Glomerular visceral epithelial cell (primary cell): ENCODE measurements around the gene ELAVL1.
A peak's percentile ranks its signal among the peaks of the same experiment; 100 is the strongest.
"Not testable (repeated sequence)": the region's sequence is repeated elsewhere in the genome, so short reads cannot be mapped to it uniquely, and the experiment has no call there.

ENCODE experiments used
- DNase-seq: peaks from one replicate; pipeline ENCODE4 v3.0.0-alpha.2; 2016; ENCODE audit errors: extremely low spot score

ELAVL1 gene

DNA sequence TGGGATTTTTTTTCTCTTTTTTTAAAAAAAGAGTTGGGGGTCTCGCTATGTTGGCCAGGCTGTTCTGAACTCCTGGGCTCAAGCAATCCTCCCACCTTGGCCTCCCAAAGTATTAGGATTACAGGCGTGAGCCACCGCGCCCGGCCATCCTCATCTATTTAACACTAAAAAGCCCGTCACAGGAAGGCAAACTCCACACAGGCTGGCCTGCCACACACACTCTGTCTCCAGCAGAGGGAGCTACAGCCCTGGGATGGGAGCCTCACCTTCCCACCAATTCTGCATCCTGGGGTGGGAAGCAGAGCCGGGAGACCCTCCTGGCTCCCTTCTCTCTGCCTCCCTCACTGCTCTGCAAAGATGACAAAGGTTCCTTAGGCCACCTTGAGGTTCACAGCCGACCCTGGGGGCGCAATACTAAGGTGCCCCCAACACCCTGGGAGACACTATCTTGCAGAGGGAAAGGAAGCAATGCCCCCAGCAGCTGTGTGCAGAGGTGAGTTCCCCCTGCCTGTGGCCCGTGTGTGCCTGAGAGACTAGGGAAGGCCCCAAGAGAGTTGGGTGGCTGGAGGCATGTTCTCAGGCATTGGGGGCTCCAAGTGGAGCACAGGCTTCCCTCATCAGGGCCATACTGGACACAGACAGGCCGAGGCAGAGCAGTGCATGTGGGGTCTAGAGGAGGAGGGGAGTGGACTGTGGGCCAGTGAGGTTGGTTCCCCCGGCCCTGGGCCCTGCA, 34.6 kb downstream of the ELAVL1 start:
- peak; percentile 51 for DNase-seq

- no peak for DNase-seq
Observed at GRCh38 chr19:7969555-7969939, 35.9 kb downstream of the ELAVL1 start.

DNA sequence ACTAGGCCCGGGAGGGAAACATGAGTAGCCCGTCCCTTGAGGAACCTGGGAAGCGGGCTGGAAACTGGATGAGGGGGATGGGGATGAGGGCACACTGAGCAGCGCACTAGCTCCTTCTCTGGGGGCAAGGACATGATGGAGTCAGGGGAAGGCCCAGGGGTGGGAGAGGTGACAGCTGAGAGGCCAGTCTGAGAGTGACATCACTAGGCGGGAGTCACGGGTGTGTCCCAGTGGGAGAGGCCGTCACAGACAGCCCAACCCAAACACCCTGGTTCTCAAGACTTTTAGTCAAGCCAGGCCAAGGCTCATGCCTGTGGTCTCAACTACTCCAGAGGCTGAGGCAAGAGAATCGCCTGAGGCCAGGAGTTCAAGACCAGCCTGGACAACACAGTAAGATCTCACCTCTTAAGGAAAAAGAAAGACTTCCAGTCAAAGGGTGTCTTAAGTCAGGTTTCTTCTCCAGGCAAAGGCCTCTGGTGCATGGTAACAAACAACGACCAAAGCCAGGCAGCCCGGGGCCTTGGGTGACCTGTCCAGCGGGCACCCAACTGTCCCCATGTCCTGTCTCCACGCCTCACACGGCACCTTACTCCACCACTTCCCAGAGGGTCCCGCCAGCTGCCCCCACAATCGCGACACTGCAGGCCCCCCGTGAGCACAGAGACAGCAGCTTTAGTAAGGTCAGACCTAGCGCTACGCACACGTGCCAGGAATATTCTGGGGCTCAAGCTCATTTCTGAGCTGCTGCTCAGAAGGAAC, 36.5 kb downstream of the ELAVL1 start:
- no peak for DNase-seq

DNA sequence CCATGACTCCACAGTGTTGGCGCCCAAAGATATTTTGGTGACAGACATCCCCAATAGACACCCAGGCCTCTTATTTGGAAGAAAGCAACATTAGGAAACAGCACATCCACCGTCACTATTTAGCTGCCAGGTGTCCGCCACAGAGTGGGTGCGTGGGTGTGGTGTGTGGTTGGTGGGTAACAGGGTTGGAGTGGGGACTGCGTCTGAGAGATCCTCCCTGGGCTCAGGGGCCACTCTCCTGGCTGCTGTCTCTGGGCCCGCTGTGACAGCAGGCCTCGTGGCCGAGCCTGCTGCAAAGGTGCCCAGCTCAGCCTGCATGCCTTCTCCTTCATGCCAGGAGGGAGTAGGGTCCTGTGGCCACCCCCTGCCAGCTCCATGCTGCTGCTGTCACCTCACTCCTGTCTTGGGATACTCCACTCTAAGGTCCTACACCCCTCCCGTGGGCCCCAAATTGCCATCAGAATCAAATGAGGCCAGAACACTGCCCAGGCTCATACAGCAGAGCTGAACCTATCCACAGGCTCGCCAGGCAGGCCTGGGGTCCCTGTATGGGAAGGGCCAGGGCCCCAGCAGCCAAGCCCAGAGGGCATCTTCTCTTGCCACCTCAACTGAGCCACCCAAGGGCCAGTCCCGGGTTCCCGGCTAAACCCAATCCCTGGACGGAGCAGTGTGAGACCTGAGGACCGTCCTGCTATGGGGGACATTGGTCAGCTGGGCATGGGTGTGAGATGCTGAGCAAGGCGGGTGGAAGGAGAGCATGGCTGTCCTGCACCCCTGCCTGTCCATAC, 37.2 kb downstream of the ELAVL1 start:
- DNase-seq = no peak

DNA sequence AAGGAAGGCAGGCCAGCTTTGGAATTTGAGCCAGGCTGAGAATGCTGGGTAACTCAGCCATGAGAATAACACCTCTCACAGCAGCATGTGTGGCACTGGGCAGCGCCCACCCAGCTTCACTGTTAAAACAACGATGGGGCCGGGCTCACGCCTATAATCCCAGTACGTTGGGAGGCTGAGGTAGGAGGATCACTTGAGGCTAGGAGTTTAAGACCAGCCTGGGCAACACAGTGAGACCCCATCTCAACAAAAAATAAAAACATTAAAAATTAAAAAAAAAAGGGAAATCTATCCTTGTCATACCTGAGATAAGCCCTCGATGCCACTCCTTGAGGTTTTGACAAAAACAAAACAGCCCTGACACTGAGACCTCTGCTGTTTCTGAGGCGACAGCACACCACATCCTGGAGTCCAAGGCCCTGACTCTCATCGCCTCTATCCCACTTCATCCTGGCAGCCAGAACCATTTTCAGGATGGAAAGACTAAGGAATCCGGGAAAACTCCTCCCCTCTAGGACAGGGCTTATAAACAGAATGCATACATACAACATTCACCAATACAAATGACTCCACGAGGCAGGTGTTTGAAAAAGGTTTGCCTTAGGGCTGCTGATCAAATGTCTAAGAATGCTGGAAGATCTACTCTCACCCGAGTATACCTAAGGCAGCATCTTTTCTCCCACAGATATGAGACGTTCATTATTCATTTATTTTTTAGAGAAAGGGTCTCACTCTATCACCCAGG, 39.3 kb downstream of the ELAVL1 start:
- DNase-seq = no peak

DNA sequence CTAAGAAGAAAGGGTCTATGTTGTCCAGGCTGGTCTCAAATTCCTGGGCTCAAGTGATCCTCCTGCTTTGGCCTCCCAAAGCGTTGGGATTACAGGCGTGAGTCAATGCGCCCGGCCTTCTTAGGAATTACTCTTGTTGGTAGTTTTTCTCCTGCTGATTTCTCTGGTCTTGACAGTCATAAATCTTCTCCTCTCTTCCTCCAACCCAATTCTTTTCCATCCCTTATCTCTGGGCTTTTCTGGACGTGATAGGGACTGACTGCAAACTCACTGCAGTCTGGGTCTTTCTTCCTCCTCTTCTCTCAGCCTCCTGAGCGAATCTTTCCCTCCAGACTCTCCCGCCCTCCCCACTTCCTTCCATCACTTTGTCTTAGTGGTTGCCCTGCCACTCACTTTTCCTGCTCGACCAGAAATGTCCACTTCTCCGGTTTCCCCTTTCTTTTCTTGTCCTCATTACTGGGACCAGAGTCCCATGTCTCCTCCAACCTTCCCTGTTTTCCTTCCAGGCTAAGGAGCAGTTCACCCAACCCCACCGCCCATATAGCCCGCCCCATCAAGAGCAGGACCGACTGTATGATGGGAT, 40.1 kb downstream of the ELAVL1 start:
- no peak for DNase-seq

- DNase-seq = no peak
Observed at GRCh38 chr19:7963566-7963965, 41.9 kb downstream of the ELAVL1 start.

DNA sequence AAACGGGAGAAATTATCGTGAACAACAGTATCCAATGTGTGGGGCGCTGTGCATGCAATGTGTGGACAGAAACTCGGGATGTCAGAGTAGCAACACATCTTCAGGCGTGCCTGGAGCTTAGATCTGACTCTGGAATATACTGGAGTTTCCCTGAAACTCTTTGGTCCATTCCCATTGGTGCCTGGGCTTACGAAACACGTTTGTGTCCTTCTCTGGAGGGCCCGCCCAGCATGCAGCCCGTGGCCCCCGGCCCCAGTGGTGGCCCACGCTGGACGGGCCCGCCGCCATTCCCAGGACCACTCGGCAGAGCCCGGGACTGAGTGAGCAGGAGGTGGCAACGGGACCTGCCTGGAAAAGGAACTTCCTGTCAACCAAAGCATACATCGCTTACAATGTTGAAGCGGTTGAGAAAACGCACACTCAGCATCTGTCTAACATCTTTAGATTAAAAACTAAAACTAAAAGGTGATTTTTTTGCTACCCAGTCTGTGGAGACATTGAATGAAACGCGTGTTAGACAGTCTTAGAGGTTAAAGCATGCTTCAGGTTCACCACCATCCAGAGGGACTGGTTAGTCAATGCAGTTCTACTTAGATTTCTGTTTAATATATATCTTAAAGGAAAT, 42.7 kb downstream of the ELAVL1 start:
- DNase-seq = no peak

GRCh38 chr19:7961920-7962626, 43.4 kb downstream of the ELAVL1 start:
- DNase-seq = no peak

DNA sequence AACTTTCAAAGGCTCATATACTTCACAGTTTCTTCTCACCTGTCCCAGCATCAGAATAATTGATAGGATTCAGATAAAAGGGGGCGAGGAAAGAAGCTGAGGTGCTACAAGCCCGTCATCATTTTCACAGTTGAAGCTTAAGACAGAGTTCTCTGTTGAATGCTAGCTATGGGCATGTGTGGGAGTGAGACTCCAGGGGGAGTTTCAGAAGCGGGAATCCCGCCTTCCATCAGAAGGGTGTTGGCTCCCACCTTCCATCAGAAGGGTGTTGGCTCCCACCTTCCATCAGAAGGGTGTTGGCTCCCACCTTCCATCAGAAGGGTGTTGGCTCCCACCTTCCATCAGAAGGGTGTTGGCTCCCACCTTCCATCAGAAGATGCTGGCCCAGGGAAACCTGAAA, 44.4 kb downstream of the ELAVL1 start:
- DNase-seq = not testable (repeated sequence)

GRCh38 chr19:7959211-7959610, 46.2 kb downstream of the ELAVL1 start:
- DNase-seq = no peak

DNA sequence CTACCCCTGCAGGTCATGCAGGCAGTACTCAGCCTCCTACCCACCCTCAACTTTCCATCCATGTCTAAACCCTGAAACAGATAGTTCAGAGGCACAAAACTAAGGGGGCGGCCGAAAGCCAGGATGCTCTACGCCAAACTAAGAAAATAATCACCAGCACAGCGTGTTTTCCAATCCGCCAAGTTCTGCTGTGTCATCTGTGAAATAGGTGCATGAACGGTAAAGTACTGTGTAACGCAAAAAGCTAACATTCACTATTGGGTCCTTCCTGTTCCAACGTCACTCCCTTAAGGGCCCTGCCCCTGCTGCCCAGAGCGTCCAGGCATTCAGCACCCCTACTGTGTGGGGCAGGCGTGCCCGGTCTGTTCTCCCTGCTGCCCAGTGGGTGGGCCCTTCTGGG, 49.7 kb downstream of the ELAVL1 start:
- no peak for DNase-seq

DNA sequence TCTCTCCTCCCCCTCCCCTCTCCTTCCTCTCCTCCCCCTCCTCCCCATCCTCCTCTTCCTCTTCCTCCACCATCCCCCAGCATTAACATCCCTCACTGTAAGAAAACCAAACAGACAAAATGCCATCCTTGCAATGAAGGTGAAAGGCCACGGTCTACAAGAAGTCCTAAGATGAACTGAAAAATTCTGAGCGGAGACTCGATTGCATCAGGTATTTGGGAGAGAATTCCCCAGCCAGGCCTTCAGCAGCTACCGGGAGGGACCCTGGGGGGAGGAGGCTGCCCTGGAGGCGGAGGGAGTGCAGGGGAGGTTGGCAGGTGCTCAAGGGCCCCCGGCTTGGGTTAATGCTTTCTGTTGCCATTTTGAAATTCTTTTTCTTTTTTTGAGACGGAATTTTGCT, 51.9 kb downstream of the ELAVL1 start:
- DNase-seq = no peak

- DNase-seq = peak; percentile 36
Observed at GRCh38 chr19:7953060-7953459, 52.4 kb downstream of the ELAVL1 start.

DNA sequence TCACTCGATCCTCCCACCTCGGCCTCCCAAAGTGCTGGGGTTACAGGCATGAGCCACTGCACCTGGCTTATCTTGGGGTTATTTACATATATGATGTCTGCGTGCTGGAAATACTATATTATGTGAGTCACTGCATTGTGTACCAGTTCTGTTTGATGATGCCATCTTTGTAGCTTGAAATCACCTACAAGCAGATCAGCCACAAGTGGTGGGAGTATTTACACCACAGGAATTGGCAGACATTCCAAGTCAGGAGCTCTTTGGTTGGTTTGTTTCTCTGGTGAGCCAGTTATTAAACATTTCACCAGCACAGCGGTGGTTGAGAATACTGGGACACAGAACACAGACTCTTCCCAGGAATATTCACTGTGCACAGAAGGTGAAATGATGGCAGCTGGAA, 57.5 kb downstream of the ELAVL1 start:
- no peak for DNase-seq

DNA sequence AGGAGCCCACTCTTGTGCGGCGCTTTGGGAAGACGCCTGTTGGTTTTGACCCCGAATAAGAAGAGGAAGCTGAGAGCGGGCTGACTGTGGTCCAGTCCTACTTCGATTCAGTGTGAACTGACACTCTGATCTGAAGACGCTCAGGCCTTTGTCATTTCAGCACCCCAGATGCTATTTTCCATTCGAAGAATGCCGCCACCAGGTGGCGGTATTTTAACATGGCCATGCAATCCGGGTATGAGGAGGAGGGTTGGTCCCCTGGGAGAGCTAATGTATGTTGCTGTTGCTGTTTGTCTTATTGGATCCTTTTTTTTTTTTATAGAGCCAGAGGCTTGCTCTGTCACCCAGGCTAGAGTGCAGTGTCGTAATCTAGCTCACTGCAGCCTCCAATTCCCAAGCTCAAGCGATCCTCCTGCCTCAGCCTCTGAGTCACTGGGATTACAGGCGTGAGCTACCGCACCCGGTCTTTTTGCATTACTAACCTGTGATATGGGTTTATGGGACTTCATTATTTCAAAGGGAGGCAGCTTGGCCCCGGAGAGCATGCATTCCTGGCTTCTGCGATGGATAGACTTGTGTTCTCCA, 61.2 kb downstream of the ELAVL1 start:
- DNase-seq = peak; percentile 87

DNA sequence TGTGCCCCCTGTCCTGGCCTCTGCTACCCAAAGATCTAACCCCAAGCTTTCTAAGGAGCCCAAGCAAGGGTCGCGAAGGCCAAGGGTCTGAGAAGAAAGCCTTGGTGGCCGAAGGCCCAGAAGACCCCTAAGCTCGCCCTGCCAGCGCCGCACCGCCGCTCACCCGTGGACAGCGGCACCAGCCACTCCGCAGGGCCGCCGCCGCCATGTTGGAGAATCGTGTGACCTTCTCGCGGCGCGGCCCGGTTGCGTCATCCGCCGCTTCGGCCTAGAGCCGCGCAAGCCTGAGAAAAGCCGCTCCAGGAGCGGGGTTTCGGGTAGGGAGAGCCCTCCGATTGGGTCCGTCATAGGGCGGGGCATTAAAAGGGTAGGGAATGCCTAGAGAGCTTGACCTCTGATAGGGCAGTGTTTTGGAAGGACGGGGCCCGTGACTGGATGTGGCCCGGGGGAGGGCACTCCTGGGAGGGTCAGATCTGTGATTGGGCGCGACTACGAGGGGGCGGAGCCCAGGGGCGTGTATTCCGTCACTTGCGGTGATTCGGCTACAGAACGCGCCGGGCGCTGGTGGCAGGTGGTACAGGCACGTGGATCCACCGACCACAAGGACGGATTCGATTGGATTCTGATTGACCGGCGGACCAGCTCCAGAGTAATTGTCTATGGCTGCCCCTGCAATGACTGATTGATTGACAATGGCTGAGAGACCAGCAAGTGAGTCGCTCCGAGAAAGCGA, 61.8 kb downstream of the ELAVL1 start, which contains the start of gene TIMM44:
TIMM44 (minus strand) TSS at position 223 of the 733 bp plus-strand sequence; CDS start at position 208, 15 bp downstream.
- DNase-seq = peak; percentile 100

DNA sequence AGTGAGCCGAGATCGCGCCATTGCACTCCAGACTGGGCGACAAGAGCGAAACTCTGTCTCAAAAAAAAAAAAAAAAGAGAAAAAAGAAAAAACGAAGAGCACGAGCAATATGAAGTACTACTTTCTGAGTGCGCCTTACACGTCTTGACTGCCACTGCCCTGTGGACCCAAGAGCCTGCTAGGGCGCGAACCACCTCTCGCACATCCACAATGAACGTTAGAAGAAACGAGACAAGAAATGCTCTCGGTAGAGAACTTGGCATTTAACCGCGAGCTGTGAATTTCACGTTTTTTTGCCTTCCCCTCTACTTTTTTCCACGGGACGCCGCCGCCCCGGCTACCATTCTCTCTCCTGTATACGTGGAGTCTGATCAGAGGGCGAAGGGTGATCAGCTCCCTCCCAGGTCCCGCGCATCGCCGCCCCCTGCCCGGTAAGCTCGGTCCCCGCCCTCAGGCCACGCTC, 62.4 kb downstream of the ELAVL1 start:
- no peak for DNase-seq
